NCI-H446 (cell line): ENCODE measurements around the gene MAST2.
"Not testable (repeated sequence)": the region's sequence is repeated elsewhere in the genome, so short reads cannot be mapped to it uniquely, and the experiment has no call there.

Source experiments
- DNase-seq, 2 experiments: peaks; one replicate each; lab custom pipeline; 2025; lab: John Stamatoyannopoulos, UW

The MAST2 gene

GRCh38 chr1:45814776-45815175 is 11.4 kb downstream of the MAST2 start:
- no peak for DNase-seq

- DNase-seq: no peak
Observed at GRCh38 chr1:45815667-45816458, 12.5 kb downstream of the MAST2 start.

- DNase-seq: no peak
Observed at GRCh38 chr1:45820173-45820572, 16.8 kb downstream of the MAST2 start.

- DNase-seq: no peak
Observed at GRCh38 chr1:45820788-45821187, 17.4 kb downstream of the MAST2 start.

- DNase-seq: no peak
Observed at GRCh38 chr1:45822644-45823043, 19.2 kb downstream of the MAST2 start.

- DNase-seq: no peak
Observed at GRCh38 chr1:45824607-45825006, 21.2 kb downstream of the MAST2 start.

- DNase-seq: no peak
Observed at GRCh38 chr1:45827256-45827655, 23.8 kb downstream of the MAST2 start.

- DNase-seq: no peak
Observed at GRCh38 chr1:45828841-45829240, 25.4 kb downstream of the MAST2 start.

- no peak for DNase-seq
Observed at GRCh38 chr1:45833361-45833760, 29.9 kb downstream of the MAST2 start.

GRCh38 chr1:45834689-45835088 is 31.3 kb downstream of the MAST2 start:
- no peak for DNase-seq

GRCh38 chr1:45836451-45836850 is 33.0 kb downstream of the MAST2 start:
- DNase-seq: no peak

- DNase-seq: not testable (repeated sequence)
Observed at GRCh38 chr1:45836861-45837260, 33.4 kb downstream of the MAST2 start.

GRCh38 chr1:45838322-45838721 is 34.9 kb downstream of the MAST2 start:
- DNase-seq: not testable (repeated sequence)

GRCh38 chr1:45840704-45841103 is 37.3 kb downstream of the MAST2 start:
- DNase-seq: peak in 1 of 2 experiments; percentile 29

- DNase-seq: no peak
Observed at GRCh38 chr1:45842786-45843185, 39.4 kb downstream of the MAST2 start.

GRCh38 chr1:45843474-45843905 is 40.1 kb downstream of the MAST2 start:
- DNase-seq: no peak

GRCh38 chr1:45844000-45844399 is 40.6 kb downstream of the MAST2 start:
- not testable (repeated sequence) for DNase-seq

- no peak for DNase-seq
Observed at GRCh38 chr1:45846931-45847330, 43.5 kb downstream of the MAST2 start.

GRCh38 chr1:45848097-45848496 is 44.7 kb downstream of the MAST2 start:
- DNase-seq: no peak

- DNase-seq: no peak
Observed at GRCh38 chr1:45848714-45849113, 45.3 kb downstream of the MAST2 start.

GRCh38 chr1:45850017-45850416 is 46.6 kb downstream of the MAST2 start:
- no peak for DNase-seq

GRCh38 chr1:45854724-45855123 is 51.3 kb downstream of the MAST2 start:
- DNase-seq: no peak

GRCh38 chr1:45857101-45857700 is 53.8 kb downstream of the MAST2 start:
- no peak for DNase-seq
